ENCODE measurements around the gene ANKRD33. TPM values are rescaled to one million over a fixed set of nuclear protein-coding genes. Genes with fewer than 3 reads are reported as not detected.

Gene ANKRD33
- total and polyA plus RNA-seq, 2 of the 4 experiments (the other 2 are of a cell fraction), result under 0.01 to 0.03 TPM

DNA sequence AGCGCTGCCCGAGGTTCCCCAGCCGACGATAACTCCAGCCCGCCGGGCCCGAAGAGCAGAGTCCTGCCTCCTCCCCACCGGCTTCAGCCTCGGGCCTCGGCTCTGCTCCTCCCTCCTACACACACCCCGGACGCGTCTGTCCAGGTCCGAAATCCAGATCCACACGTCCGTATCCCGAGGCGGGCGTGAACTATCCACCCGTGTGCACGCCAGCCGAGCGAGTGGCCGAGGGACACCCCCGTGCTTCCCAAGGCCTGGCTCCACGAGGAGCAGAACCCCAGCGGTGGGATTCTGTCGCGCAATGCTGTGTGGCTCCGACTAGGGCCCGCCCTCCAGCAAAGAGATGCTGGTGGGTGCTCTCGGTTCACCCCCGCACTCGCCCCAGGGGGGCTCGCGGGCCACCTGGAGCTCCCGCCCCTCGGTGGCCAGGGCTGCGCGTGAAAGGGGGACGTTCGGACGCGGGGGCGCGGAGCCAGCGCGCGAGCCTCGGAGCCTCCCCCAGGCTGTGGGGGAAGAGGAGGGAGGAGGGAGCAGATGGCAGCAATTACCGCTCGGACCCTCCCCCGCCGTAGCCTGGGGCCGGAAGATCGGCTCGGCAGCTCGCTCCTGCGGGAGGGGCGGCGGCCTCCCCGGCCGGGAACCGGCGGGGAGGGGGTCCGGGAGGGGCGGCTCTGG lies 18.9 kb upstream of the ANKRD33 start:
- in situ Hi-C loops (cut with MboI; ENCODE audit: low sequenced_read_pairs), result no loop called here
- H3K56ac ChIP-seq (ENCODE audit: extremely low read depth, insufficient read depth, low read length), result no peak overlapping the region
- DNase-seq (no peak), ATAC-seq (ENCODE audit: low read depth) (peak; percentile 46)
- peak overlapping the region; percentile 5; the same call in 1 of the 2 replicates for H3K9ac ChIP-seq (ENCODE audit: low read depth, low read length)
- no peak overlapping the region for H2AK5ac ChIP-seq (ENCODE audit: low read depth, low read length)
- H2BK120ac ChIP-seq (ENCODE audit: low read depth, low read length), result no peak overlapping the region
- 9% methylated on average over 21 of the region's 67 CpGs; no CpG with 5 or more reads in 1 of the 2 experiments for WGBS, 2 experiments (ENCODE audit: extremely low coverage in 2 of 2, insufficient read length in 1 of 2)
- TF ChIP-seq CEBPB (IDR thresholded peaks at IDR 0.05; ENCODE audit: low read depth, low read length), result no peak
- TF ChIP-seq MAZ (IDR thresholded peaks at IDR 0.05; ENCODE audit: borderline replicate concordance, low read depth, low read length), result peak; percentile 21; the same call in 1 of the 2 replicates
- no peaks in the 10 kb centered on the region for H3K79me1 ChIP-seq (ENCODE audit: low read depth in 1 of 2, low read length in 2 of 2)
- no peaks in the 10 kb centered on the region for H3K9me3 ChIP-seq (ENCODE audit: control insufficient read depth, insufficient read depth, low read length)
- H3K27me3 ChIP-seq (ENCODE audit: control insufficient read depth, insufficient read depth, low read length), result peaks cover 49% of the 10 kb centered on the region
- ChIA-PET POLR2A (ENCODE audit: unreplicated experiment) (no interaction called here), CTCF (no interaction called here)
- intact Hi-C loops (cut with micrococcal nuclease), result no loop called here
- no peaks in the 10 kb centered on the region for H3K9me1 ChIP-seq (ENCODE audit: insufficient read depth, low read length)
- no peak overlapping the region for H2BK15ac ChIP-seq (ENCODE audit: low read depth, low read length)
- H3K4me1 ChIP-seq (ENCODE audit: control insufficient read depth, insufficient read depth, low read length), result peaks cover 2% of the 10 kb centered on the region
- no peaks in the 10 kb centered on the region for H4K20me1 ChIP-seq (ENCODE audit: insufficient read depth, low read length)
- H3K27ac ChIP-seq (ENCODE audit: insufficient read depth, low read length), result no peak overlapping the region
- H3K14ac ChIP-seq (replicated peaks; ENCODE audit: low read depth, low read length), result no peak overlapping the region
- H3K4ac ChIP-seq (ENCODE audit: low read depth, low read length), result no peak overlapping the region
- H2AFZ ChIP-seq (replicated peaks; ENCODE audit: low read length, poor library complexity), result peak overlapping the region; percentile 81
- no TSS peak for BruUV-seq (replicated peaks)
- dilution Hi-C loops (cut with HindIII; ENCODE audit: low sequenced_read_pairs, unreplicated experiment), result loop anchor here (25.0 kb wide), 1 partner anchor 93 kb away; the partner anchor contains the start of gene ACVR1B
- H4K5ac ChIP-seq (ENCODE audit: low read depth, low read length), result no peak overlapping the region; the same call in 1 of the 2 replicates
- peak overlapping the region in 1 of 2 experiments; percentile 35; a peak in 1 of 4 replicates for H4K8ac ChIP-seq (ENCODE audit: low read depth in 2 of 2, low read length in 2 of 2)
- H3K4me3 ChIP-seq (ENCODE audit: insufficient read depth, low read depth, low read length), result peak overlapping the region; percentile 21
- no peak overlapping the region for H2AK9ac ChIP-seq (replicated peaks; ENCODE audit: low read depth, low read length, poor library complexity)
- no peak overlapping the region; the same call in 1 of the 2 replicates for H3K23ac ChIP-seq (ENCODE audit: low read depth, low read length)
- no peak overlapping the region for H2BK20ac ChIP-seq (ENCODE audit: low read depth, low read length)
- H3K36me3 ChIP-seq (ENCODE audit: control insufficient read depth, insufficient read depth, low read length), result no peaks in the 10 kb centered on the region
- no peak overlapping the region; the same call in 1 of the 2 replicates for H3K18ac ChIP-seq (ENCODE audit: low read depth, low read length)
- H2BK5ac ChIP-seq (ENCODE audit: low read depth, low read length, poor library complexity, severe bottlenecking), result no peak overlapping the region
- H3K4me2 ChIP-seq (ENCODE audit: low read depth, low read length), result peak overlapping the region; percentile 65
- no peak overlapping the region for H4K91ac ChIP-seq (ENCODE audit: insufficient read depth, low read depth, low read length)

Measured in IMR-90 (cell line).